Loucy (cell line): ENCODE results near the gene RASA1.

Experiments used
- EZH2phosphoT487 ChIP-seq: fragments of 200-600 bp; IDR thresholded peaks from 2 replicates; pipeline ENCODE4 v1.6.1; 2018; ENCODE audit warnings: antibody characterized with exemption, mild to moderate bottlenecking, moderate library complexity, borderline replicate concordance
- TF ChIP-seq, protein P1 (sequence below): fragments of 200-600 bp; sonication (generic); conservative IDR thresholded peaks from 2 replicates; pipeline ENCODE4 v1.5.1; 2014; ENCODE audit warnings: mild to moderate bottlenecking, antibody characterized with exemption, low read length

DNA sequence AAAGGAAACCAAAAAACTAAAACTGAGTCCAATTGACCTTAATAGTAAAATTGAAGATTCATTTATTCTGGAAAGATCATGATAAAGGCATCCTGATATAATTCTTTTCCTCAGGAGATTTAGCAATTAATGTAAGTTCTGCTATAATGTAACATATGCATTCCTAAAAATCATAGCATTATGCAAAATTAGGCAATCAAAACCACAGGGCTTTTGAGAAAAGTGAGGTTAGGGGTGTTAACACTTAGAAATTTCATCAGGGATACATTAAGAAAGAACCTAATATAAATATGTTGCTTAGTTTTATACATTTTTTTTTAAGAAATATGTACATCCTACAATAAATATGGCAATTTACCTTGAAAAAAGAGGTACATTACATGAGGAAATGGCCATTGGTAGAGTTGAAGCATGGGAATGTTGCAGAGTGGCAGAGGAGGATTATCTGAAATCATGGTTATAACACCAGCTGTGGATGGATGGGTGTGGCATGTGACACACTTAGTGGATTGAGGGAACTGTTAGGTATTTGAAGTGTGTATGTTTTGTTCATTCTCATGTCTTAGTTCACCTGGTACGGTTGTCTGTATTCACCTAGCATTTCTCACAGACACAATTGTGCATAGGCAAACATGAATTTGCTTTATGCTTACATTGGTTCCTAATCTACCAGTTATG lies 94.0 kb downstream of the RASA1 start:
- TF ChIP-seq, protein P1, sequence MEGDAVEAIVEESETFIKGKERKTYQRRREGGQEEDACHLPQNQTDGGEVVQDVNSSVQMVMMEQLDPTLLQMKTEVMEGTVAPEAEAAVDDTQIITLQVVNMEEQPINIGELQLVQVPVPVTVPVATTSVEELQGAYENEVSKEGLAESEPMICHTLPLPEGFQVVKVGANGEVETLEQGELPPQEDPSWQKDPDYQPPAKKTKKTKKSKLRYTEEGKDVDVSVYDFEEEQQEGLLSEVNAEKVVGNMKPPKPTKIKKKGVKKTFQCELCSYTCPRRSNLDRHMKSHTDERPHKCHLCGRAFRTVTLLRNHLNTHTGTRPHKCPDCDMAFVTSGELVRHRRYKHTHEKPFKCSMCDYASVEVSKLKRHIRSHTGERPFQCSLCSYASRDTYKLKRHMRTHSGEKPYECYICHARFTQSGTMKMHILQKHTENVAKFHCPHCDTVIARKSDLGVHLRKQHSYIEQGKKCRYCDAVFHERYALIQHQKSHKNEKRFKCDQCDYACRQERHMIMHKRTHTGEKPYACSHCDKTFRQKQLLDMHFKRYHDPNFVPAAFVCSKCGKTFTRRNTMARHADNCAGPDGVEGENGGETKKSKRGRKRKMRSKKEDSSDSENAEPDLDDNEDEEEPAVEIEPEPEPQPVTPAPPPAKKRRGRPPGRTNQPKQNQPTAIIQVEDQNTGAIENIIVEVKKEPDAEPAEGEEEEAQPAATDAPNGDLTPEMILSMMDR, result no peak
- no peak for TF ChIP-seq EZH2phosphoT487
